HG03280 (cell line): ENCODE results near the gene CLEC16A.

Source experiments
- ATAC-seq: cut with Tn5 transposase; IDR thresholded peaks from one replicate; pipeline ENCODE4 v1.9.1; 2021; ENCODE audit warnings: mild to moderate bottlenecking, moderate library complexity; ENCODE audit not compliant: unreplicated experiment

The CLEC16A gene

GRCh38 chr16:11056090-11056992 lies 112.0 kb downstream of the CLEC16A start:
- no peak for ATAC-seq

GRCh38 chr16:11056993-11057649 lies 112.8 kb downstream of the CLEC16A start:
- no peak for ATAC-seq

GRCh38 chr16:11057711-11058345 lies 113.5 kb downstream of the CLEC16A start:
- no peak for ATAC-seq

- ATAC-seq = no peak
Observed at GRCh38 chr16:11058832-11059231, 114.5 kb downstream of the CLEC16A start.

GRCh38 chr16:11059588-11059987 lies 115.2 kb downstream of the CLEC16A start:
- no peak for ATAC-seq

- no peak for ATAC-seq
Observed at GRCh38 chr16:11060364-11060763, 116.0 kb downstream of the CLEC16A start.

- no peak for ATAC-seq
Observed at GRCh38 chr16:11060842-11061241, 116.5 kb downstream of the CLEC16A start.

- ATAC-seq = no peak
Observed at GRCh38 chr16:11061629-11062270, 117.4 kb downstream of the CLEC16A start.

- ATAC-seq = no peak
Observed at GRCh38 chr16:11063448-11064201, 119.3 kb downstream of the CLEC16A start.

GRCh38 chr16:11064202-11064540 lies 119.8 kb downstream of the CLEC16A start:
- ATAC-seq = no peak

GRCh38 chr16:11064851-11065250 lies 120.5 kb downstream of the CLEC16A start:
- no peak for ATAC-seq

GRCh38 chr16:11066261-11066870 lies 122.0 kb downstream of the CLEC16A start:
- ATAC-seq = no peak

GRCh38 chr16:11067266-11067665 lies 122.9 kb downstream of the CLEC16A start:
- no peak for ATAC-seq

GRCh38 chr16:11067697-11068141 lies 123.4 kb downstream of the CLEC16A start:
- no peak for ATAC-seq

GRCh38 chr16:11071829-11072228 lies 127.5 kb downstream of the CLEC16A start:
- no peak for ATAC-seq

GRCh38 chr16:11072420-11073153 lies 128.2 kb downstream of the CLEC16A start:
- ATAC-seq = no peak

- no peak for ATAC-seq
Observed at GRCh38 chr16:11073407-11073999, 129.1 kb downstream of the CLEC16A start.

- ATAC-seq = no peak
Observed at GRCh38 chr16:11074131-11074530, 129.8 kb downstream of the CLEC16A start.

GRCh38 chr16:11075163-11075562 lies 130.8 kb downstream of the CLEC16A start:
- no peak for ATAC-seq
